Small intestine (tissue), 7 donors: ENCODE measurements around the gene UROC1. TPM values are rescaled to one million over a fixed set of nuclear protein-coding genes. Genes with fewer than 3 reads are reported as not detected.

Experiments used
- DNase-seq, 2 donors: peaks; one replicate each; pipeline versions ENCODE4 v3.0.0 to v3.0.0-alpha.2; 2013
- FAIRE-seq: peaks from 2 replicates; lab custom pipeline; 2012; peaks lifted over from hg19 to GRCh38; lab: Jason Lieb, UNC
- H3K27ac ChIP-seq, 3 donors: one replicate each; pipeline ENCODE4 v1.5.1; 2013; ENCODE audit warnings: low read length in 2 of 3, mild to moderate bottlenecking in 2 of 3, control low read depth in 1 of 3, inconsistent platforms in 1 of 3, low read depth in 1 of 3, moderate library complexity in 1 of 3
- H3K27me3 ChIP-seq, 3 donors: one replicate each; pipeline ENCODE4 v1.6.1; 2013; ENCODE audit warnings: low read length in 3 of 3, inconsistent platforms in 1 of 3; ENCODE audit not compliant: control insufficient read depth in 3 of 3, insufficient read depth in 3 of 3
- H3K36me3 ChIP-seq, 3 donors: one replicate each; pipeline ENCODE4 v1.6.1; 2013; ENCODE audit warnings: low read length in 3 of 3, inconsistent platforms in 1 of 3, low read depth in 1 of 3, mild to moderate bottlenecking in 1 of 3, moderate library complexity in 1 of 3; ENCODE audit not compliant: control insufficient read depth in 3 of 3, insufficient read depth in 2 of 3
- H3K4me1 ChIP-seq, 3 donors: one replicate each; pipeline ENCODE4 v1.6.1; 2013; ENCODE audit warnings: low read length in 2 of 3, inconsistent platforms in 1 of 3, low read depth in 1 of 3, mild to moderate bottlenecking in 1 of 3, moderate library complexity in 1 of 3; ENCODE audit not compliant: control insufficient read depth in 3 of 3, insufficient read depth in 2 of 3
- H3K4me3 ChIP-seq, 3 donors: one replicate each; pipeline ENCODE4 v1.5.1; 2013; ENCODE audit warnings: low read length in 3 of 3, control low read depth in 1 of 3, inconsistent platforms in 1 of 3, low read depth in 1 of 3, mild to moderate bottlenecking in 1 of 3, moderate library complexity in 1 of 3
- H3K9me3 ChIP-seq, 2 donors: one replicate each; pipeline ENCODE4 v1.6.1; 2013; ENCODE audit warnings: low read depth in 1 of 2, low read length in 1 of 2; ENCODE audit not compliant: control insufficient read depth in 2 of 2, insufficient read depth in 1 of 2
- WGBS, 3 donors: extraction: QIAGEN DNeasy Blood & Tissue Kit; methylation state at CpG; one replicate each; pipeline ENCODE4 v1.1.7; 2013; 5-methylcytosine and 5-hydroxymethylcytosine counted together
- polyA plus RNA-seq, 4 donors: library from polyadenylated mRNA; stranded (reverse) in 3 of 4; unstranded in 1 of 4; fragments of 200-250 nt in 3 of 4; fragments of 120-200 nt in 1 of 4; gene quantifications; one replicate each; pipeline versions ENCODE4 v1.2.1 to v1.2.3, GENCODE V29; 2013
- donor health status: healthy with polysubstance abuse.
- donor health status: control.
- donor health status: control.
- donor health status: Bipolar disorder and iron deficiency.
- donor health status: healthy.

Gene UROC1
- polyA plus RNA-seq, 4 donors = 0.07 to 0.27 TPM; not detected in 2

- H3K36me3 ChIP-seq = peaks cover 0 to 4% (median 0%) of the 10 kb centered on the region in 3 donors
- H3K4me1 ChIP-seq = peaks cover 0 to 13% (median 0%) of the 10 kb centered on the region in 3 donors
- H3K9me3 ChIP-seq = no peaks in the 10 kb centered on the region
- no peak for DNase-seq
- WGBS, 3 donors = 75 to 79% (median 78%) methylated on average over 14 to 15 of the region's 15 CpGs
- no peaks in the 10 kb centered on the region for H3K27me3 ChIP-seq
- no peak overlapping the region for H3K4me3 ChIP-seq
- FAIRE-seq = no peak
- H3K27ac ChIP-seq = no peak overlapping the region
Observed at GRCh38 chr3:126517986-126518778, 609 bp upstream of the UROC1 start.

DNA sequence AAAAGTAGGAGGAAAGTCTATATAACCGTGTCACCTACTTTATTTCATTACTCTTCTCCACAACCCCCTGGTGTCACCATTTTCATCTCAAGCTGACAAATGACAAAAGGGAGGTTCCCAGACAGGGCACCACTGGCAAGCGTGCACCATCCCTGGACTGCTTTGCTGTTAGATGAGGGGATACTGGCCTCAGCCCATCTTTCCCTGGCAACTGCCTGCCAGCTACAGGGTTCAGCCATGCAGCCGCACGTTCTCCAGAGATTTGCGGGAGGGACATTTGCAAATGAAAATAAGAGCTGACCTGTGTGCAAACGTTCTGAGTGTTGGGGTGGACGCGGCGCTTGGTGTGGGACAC, 660 bp downstream of the UROC1 start:
- Histone ChIP-seq H3K9me3 (no peaks in the 10 kb centered on the region), H3K27me3 (no peaks in the 10 kb centered on the region), H3K4me3 (no peak overlapping the region), H3K4me1 (peaks cover 0 to 5% (median 0%) of the 10 kb centered on the region in 3 donors), H3K36me3 (peaks cover 0 to 4% (median 0%) of the 10 kb centered on the region in 3 donors), H3K27ac (no peak overlapping the region)
- FAIRE-seq (no peak), DNase-seq (no peak)
- 85 to 89% (median 86%) methylated on average over 9 of the region's 9 CpGs for WGBS, 3 donors

DNA sequence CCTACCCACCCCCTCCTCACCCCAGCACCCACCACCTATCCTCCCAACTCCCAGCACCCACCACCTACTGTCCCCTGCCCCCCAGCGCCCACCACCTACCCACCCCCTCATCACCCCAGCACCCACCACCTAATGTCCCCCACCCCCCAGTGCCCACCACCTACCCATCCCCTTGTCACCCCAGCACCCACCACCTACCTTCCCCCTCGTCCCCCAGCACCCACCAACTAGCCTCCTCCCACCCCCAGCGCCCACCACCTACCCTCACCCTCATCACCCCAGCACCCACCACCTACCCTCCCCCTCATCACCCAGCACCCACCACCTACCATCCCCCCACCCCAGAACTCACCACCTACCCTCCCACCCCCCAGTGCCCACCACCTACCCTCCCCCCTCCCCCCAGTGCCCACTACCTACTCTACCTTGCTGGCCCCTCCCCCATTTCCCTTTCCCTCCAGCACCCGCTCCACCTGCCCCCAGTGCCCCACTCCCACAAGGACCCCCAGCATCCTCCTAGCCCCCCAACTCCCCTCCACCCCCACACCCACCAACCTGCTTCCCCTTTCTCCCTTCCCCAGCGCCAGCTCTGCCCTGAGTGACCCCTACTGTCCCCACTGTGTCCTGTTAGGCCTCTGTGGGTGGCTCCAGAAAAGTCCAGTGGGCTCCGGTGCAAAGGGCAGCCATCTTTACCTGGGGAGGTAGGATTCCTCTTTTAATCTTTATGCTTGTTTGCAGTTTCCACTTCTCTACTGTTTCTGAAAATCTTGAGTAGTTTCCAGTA, 1.2 kb downstream of the UROC1 start:
- H3K27ac ChIP-seq = no peak overlapping the region

GRCh38 chr3:126515066-126515706, 2.4 kb downstream of the UROC1 start:
- Histone ChIP-seq H3K27ac (no peak overlapping the region), H3K27me3 (no peaks in the 10 kb centered on the region), H3K4me3 (no peak overlapping the region), H3K4me1 (peaks cover 0 to 5% (median 0%) of the 10 kb centered on the region in 3 donors), H3K36me3 (peaks cover 0 to 4% (median 0%) of the 10 kb centered on the region in 3 donors), H3K9me3 (no peaks in the 10 kb centered on the region)
- DNase-seq (no peak), FAIRE-seq (no peak)
- 32 to 71% (median 66%) methylated on average over 8 of the region's 8 CpGs for WGBS, 3 donors

More for the DNA sequence above, 1.2 kb downstream of the UROC1 start:
- Histone ChIP-seq H3K4me1 (peaks cover 0 to 5% (median 0%) of the 10 kb centered on the region in 3 donors), H3K4me3 (no peak overlapping the region), H3K27me3 (no peaks in the 10 kb centered on the region), H3K36me3 (peaks cover 0 to 4% (median 0%) of the 10 kb centered on the region in 3 donors), H3K9me3 (no peaks in the 10 kb centered on the region)
- no peak for FAIRE-seq
- no peak for DNase-seq
- 72 to 86% (median 83%) methylated on average over 4 to 6 of the region's 6 CpGs for WGBS, 3 donors

DNA sequence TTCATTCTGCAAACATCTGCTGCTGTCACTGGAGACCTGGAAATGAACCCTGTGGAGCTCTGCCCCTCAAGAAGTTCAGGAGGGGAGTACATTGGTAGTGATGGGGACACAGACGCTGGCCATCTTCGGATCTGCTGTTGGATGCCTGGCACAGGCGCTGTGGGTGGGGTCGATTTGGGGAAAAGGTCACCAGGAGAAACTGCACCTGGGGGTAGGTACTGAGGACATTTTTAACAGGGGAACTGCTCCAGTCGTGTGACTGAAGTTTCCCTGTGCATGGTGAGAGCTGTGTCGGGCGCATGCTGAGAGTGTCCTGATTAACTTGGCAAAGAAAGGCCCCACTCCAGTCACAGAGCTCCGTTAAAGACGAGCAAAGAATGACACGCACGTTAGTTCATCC, 3.4 kb downstream of the UROC1 start:
- Histone ChIP-seq H3K27ac (no peak overlapping the region), H3K4me1 (peaks cover 0 to 5% (median 0%) of the 10 kb centered on the region in 3 donors), H3K27me3 (no peaks in the 10 kb centered on the region), H3K36me3 (no peaks in the 10 kb centered on the region), H3K9me3 (no peaks in the 10 kb centered on the region), H3K4me3 (no peak overlapping the region)
- FAIRE-seq (no peak), DNase-seq (no peak)
- 83 to 88% (median 88%) methylated on average over 11 of the region's 11 CpGs for WGBS, 3 donors

DNA sequence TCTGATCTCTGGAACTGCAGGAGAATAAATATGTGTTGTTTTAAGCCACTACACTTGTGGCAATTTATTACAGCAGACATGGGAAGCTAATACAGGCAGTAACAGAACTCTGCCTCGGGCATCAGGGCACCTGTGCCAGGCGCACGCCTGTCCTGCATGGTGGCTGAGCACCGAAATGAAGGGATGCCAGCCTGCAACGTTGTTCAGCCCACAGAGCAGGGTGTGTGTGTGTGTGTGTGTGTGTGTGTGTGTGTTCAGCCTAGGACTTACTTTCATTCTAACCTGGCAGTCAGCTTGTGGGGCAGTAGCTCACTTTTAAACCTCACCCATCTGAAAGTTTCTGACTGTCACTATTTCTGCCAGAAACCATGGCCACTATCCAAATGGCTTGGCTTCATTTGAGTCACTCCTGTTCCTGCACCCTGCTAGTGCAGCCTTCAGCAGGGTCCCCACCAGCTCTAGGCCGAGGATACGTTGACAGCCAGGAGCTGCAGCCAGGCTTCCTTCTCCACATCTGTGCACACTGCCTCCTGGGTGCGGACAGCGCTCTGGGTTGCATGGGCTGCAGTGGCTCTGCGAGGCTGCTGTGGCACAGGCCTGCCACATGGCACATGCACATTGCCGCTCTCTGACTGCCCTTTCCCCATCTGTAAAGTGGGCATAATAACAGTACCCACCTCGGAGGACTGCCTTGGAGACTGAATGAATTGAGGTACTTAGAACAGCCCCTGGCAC, 4.5 kb downstream of the UROC1 start:
- FAIRE-seq = no peak
- Histone ChIP-seq H3K4me1 (no peaks in the 10 kb centered on the region), H3K9me3 (no peaks in the 10 kb centered on the region), H3K27me3 (no peaks in the 10 kb centered on the region), H3K36me3 (no peaks in the 10 kb centered on the region), H3K27ac (no peak overlapping the region), H3K4me3 (no peak overlapping the region)
- DNase-seq = no peak
- 78 to 84% (median 83%) methylated on average over 12 of the region's 12 CpGs for WGBS, 3 donors

DNA sequence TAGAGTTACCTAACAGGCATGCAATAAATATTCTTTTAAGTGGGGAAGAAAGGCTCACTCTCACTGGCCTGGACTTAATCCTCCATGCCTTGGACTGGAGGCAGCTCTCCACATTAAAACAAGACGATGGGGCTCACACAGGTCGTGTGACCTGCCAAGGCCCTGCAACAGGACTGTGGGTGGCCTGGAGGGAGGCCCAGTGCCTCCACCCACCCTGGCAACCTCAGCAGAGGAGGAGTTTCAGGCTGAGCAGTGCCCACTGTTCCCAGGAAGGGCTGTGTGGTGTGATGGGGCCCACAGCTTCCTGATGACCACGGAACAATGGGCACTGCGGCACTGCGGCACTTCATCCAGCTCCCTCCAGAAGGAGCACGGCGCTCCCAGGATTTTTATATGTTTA, 5.5 kb downstream of the UROC1 start:
- no peak for FAIRE-seq
- H3K27me3 ChIP-seq = no peaks in the 10 kb centered on the region
- no peaks in the 10 kb centered on the region for H3K36me3 ChIP-seq
- no peak overlapping the region for H3K4me3 ChIP-seq
- WGBS, 3 donors = 72 to 74% (median 72%) methylated on average over 7 of the region's 7 CpGs
- H3K9me3 ChIP-seq = no peaks in the 10 kb centered on the region
- no peaks in the 10 kb centered on the region for H3K4me1 ChIP-seq
- no peak overlapping the region for H3K27ac ChIP-seq
- no peak for DNase-seq

DNA sequence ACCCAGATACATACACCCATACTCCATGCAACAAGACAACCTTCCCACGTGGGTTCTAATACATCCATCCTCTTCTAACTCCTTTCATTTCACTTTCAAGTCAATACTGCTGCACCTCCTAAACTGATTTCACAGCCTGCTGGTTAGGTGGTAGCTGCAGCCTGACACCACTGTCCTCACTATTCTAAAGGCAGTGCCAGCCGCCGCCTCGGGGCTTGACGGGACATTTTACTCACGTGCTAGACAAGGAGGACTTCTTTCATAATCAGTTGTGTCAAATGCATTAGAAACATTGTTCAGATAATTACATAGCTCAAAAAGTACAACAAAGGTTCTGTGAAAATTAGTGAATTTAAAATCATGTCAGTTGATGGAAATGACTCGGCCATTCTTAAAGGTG, 6.3 kb downstream of the UROC1 start:
- H3K9me3 ChIP-seq = no peaks in the 10 kb centered on the region
- H3K4me3 ChIP-seq = no peak overlapping the region
- H3K4me1 ChIP-seq = no peaks in the 10 kb centered on the region
- DNase-seq = no peak
- no peak for FAIRE-seq
- H3K36me3 ChIP-seq = no peaks in the 10 kb centered on the region
- H3K27ac ChIP-seq = no peak overlapping the region
- no peaks in the 10 kb centered on the region for H3K27me3 ChIP-seq
- WGBS, 3 donors = 62 to 70% (median 66%) methylated on average over 7 of the region's 7 CpGs
